ENCODE results near the gene PERM1.
A peak's percentile ranks its signal among the peaks of the same experiment; 100 is the strongest.

The PERM1 gene

DNA sequence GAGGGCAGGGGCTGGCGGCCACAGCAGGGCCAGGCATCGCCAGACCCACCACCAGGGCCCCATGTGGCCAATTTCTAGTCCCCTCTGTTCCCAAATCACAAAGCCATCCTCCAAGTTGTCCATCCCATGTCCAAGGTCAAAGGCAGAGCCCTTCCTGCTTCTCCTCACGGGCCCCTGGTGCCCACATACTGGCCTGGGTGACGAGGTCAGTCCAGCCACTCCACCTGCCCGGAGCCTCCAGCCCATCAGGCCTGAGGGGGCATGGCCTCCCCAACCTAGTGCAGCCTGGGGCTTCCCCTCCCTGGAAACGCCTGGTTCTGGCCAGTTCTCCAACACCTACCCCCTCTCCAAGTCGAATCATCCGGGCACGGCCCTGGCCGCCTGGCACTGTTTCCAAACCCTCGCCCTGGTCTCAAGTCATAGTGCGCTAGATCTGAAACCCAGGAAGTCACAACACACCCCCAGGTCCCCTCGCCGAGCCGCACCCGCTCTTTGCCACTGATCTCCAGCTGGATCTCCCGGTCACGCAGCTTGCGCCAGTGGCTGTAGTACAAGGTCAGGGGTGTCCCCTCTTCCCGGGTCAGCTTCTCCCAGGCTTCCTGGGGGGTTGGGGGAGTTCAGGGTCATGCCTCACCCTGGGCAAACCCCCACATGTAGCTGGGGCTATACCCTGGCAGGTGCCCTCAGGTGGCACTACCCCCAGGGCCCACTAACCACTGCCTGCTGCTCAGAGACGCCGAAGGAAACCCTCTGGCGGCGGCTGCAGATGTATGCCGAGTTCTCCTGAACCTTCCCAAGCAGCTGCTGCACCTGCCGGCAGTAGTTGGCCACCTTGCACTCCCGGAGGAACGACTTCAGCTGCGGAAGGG is 36.0 kb downstream of the PERM1 start:
- no peak for DNase-seq

DNA sequence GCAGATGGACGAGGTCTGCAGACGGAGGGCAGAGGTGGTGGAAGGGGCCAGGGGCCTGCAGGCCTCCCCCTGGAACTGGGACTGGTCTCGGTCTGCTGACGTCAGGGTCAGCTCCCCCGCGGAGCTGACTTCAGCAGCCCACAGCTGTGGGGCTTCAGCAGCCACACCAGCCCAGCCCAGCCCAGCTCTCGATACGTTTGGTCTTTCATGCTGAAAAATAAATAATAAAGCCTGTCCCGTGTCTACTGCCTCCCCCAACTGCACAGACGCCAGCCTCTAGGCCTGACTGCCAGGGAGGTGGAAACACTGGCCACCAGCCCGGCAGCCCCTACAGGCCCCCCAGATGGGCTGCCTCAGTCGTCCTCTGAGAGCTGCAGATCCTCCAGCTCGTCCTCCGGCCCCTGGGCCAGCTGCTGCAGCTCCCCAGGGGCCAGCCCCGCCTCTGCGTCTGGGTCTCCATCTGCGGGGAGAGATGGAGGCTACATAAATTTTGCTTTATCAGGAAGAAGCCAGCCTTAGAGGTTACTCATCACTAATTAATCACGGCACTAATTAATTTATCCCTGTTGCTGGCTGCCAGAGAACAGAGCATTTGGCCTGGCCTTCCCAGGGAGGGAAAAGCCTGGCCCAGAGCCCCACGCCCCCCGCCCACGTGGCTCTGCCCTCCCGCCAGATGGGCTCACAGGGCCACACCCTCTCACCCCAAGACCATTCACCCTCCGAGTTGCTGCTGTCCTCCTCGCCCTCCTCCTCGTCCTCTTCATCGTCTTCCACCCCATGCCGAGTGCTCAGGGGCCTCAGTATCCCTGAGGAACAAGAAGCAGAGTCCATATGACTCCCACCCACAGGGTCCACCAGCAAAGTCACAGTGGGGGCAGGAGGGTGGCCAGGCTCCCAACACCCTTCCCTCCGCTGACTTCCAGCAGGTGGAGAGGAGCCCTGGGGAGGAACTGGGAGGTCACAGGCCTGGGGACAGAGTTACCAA is 37.3 kb downstream of the PERM1 start:
- DNase-seq = peak; percentile 35 to 70

DNA sequence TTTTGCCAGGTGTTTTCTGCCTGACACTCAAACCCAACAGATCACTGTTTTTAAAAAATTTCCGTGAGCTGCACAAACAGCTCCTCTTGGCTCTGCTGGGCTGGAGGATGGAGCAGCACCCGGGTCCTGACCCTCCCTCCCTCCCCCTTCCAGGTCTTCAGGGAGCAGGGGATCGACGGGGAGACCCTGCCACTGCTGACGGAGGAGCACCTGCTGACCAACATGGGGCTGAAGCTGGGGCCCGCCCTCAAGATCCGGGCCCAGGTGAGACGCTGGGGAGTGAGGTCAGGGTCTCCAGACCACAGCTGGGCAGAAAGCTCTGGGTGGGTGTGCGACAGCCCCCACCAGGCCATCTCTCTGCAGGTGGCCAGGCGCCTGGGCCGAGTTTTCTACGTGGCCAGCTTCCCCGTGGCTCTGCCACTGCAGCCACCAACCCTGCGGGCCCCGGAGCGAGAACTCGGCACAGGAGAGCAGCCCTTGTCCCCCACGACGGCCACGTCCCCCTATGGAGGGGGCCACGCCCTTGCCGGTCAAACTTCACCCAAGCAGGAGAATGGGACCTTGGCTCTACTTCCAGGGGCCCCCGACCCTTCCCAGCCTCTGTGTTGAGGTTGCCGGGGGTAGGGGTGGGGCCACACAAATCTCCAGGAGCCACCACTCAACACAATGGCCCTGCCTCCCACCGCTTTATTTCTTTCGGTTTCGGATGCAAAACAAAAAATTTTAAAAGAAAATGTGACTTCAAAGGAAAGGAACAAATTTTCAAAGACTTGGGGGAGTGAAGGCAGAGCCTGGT is 38.1 kb downstream of the PERM1 start:
- no peak for DNase-seq

DNA sequence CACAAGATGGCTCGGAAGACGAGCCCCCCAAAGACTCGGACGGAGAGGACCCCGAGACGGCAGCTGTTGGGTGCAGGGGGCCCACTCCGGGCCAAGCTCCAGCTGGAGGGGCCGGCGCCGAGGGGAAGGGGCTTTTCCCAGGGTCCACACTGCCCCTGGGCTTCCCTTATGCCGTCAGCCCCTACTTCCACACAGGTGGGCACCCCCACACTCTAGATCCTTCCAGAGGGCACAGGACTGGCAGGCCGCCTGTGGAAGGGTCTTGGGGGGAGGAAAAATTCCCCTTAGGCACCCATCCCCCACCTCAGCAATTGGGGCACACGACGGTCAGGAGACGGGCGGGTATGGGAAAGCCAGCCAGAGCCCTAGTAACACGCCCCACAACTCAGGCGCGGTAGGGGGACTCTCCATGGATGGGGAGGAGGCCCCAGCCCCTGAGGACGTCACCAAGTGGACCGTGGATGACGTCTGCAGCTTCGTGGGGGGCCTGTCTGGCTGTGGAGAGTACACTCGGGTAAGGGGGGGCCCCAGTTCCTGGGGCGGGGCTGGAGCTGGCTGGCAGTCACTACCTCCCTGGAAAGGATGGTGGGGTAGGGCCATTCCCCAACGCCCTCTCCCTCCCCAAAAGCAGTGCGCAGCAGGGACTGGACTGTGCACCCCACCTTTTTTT is 38.9 kb downstream of the PERM1 start:
- DNase-seq = no peak

DNA sequence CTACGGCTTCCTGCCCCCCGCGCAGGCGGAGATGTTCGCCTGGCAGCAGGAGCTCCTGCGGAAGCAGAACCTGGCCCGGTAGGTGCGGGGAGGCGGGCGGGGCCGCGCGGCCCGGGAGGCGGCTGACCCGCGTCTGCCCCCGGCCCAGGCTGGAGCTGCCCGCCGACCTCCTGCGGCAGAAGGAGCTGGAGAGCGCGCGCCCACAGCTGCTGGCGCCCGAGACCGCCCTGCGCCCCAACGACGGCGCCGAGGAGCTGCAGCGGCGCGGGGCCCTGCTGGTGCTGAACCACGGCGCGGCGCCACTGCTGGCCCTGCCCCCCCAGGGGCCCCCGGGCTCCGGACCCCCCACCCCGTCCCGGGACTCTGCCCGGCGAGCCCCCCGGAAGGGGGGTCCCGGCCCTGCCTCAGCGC is 39.5 kb downstream of the PERM1 start:
- no peak for DNase-seq

DNA sequence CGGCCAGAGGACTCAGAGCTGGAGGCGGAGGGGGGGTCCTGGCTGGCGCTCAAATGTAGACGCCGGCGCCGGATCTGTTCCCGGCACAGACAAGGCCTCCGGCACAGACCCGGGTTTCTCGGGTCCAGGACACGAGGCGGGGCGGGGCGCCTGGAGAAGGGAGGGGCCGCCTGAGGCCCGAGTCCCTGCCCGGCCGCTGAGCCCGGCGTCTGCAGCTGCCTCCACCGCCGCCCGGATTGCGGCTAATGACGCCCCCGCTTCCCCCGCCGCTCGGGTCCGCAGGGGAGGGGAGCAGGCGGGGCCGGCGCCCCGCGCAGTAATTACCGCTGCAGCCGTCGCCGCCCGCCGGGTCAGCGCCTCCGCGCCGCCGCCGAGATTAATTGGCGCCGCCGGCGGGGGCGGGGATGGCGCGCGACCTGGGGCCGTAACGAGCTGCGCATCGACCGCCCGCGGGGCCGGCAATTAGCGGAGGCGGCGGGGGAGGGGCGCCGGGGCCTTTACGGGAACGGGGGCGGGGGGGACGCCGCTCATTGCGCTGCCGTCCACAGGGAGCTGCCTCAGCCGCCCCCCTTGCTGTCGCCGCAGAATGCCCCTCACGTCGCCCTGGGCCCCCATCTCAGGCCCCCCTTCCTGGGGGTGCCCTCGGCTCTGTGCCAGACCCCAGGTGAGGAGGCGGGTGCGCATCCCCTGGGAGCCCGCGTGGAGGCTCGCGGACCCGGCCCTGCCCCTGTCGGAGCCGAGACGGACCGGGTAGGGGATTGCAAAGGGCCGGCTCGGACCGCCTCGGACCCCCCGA is 40.1 kb downstream of the PERM1 start:
- peak in 1 of 2 experiments; percentile 53 for DNase-seq

DNA sequence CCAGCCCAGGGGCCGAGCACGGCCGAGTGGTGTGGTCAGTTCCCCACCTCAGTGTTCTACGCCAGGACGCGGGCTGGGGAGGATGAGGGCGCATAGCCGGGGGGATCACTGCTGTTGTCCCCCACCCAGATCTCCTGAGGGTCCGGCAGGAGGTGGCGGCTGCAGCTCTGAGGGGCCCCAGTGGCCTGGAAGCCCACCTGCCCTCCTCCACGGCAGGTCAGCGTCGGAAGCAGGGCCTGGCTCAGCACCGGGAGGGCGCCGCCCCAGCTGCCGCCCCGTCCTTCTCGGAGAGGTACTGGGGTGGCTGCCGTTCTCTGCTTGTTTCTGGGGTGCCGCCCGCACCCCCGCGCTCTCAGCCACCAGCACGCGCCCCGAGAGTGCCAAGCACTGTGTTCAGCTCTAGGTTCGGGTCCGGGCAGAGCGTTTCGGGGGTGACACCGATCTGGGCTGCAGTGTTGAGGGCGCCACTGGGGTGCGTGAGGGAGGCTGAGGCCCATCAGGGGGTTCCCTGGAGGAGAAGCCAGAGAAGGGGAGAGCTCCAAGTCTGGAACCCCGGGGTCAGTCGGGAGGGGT is 40.8 kb downstream of the PERM1 start:
- no peak for DNase-seq

DNA sequence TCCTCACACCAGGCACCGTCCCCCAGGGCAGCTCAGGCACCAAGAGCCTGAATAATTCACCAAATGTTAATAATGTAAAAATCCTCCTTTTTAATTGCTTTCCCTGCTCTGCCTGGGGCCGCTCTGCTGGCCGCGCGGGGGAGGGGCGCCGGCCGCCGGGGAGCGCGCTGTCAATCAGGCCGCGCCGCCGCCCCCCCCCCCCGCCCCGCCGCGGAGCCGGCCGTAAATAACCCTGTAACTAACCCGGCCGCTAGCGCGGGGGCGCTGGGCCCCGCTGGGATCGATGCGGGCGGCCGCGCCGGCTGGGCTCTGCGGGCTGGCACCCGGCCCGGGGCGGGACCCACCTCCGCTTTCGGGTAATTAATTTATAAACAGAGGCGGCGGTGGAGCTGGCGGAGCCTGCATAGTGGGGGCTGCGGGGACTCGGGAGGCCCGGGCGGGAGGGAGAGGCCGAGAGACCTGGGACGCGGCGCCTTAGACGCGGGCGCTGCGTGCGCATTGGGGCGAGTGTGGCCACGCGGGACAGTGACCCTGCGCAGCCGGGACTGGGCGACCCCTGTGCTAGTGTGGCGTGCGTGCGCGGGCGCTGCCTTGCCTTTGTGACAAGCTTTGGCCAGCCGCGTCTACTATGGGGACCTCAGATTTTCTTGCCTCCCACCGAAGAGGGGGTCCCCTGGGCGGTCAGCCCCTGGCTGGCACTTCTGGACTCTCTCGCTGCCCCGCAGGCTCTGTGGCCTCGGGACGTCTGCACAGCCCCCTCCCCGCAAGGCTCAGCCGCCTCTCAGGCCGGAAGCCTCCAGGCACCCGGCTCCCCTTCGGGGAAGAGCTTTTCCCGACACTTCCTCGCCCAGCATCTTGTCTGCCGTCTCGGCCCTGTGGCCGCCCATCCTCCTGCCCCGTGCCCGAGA is 41.5 kb downstream of the PERM1 start:
- DNase-seq = peak in 1 of 2 experiments; percentile 42

DNA sequence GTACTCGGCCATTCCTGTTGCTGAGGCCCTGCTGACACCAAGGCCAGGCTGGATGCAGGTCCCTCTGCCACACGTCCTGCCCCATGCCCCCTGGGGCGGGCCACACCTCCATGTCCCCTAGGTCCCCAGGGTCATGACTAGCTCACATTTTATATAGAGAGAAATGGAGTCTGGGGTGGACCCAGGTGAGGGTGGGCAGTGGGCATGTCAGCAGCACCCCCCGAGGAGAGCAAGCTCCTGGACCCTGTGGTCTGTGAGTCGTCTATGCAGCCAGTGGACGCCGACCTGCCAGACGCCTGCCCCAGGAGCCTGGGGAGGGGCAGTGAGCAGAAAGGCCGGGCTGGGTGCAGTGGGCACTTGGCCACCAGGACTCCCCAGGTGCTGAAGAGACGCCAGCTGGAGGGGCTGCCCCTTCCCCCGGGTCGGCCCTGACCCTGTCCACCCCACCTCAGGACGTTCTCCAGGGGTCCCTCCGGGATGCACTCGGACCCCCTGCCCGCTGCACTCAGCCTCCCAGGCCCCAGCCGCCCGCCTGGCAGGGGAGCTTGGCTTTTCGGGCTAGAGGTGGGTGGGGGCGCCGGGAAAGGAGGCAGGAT is 42.3 kb downstream of the PERM1 start:
- DNase-seq = no peak

DNA sequence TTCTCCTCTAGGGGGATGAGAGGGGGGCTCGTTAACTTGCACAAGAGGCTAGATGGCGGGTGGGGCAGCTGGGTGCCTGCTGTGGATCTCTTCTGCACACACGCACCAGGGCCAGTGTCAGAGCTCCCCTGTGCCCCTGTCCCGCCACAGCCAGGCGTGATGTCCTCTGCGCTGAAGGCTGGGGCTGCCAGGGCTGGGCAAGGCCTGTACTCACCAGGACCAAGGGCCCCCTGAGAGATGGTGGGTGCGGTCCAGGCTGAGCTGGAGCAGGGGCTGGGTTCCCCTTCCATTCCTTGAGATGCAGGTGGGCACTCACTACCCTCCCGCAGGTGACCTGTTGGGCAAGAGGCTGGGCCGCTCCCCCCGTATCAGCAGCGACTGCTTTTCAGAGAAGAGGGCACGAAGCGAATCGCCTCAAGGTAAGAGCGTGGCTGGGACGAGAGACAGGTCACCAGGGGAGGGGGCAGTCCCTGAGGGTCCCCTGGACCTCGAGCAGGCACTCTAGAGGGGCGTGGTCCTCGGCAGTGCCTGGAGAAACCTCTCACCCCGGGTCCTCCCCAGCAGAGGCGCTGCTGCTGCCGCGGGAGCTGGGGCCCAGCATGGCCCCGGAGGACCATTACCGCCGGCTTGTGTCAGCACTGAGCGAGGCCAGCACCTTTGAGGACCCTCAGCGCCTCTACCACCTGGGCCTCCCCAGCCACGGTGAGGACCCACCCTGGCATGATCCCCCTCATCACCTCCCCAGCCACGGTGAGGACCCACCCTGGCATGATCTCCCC is 43.0 kb downstream of the PERM1 start:
- DNase-seq = no peak

DNA sequence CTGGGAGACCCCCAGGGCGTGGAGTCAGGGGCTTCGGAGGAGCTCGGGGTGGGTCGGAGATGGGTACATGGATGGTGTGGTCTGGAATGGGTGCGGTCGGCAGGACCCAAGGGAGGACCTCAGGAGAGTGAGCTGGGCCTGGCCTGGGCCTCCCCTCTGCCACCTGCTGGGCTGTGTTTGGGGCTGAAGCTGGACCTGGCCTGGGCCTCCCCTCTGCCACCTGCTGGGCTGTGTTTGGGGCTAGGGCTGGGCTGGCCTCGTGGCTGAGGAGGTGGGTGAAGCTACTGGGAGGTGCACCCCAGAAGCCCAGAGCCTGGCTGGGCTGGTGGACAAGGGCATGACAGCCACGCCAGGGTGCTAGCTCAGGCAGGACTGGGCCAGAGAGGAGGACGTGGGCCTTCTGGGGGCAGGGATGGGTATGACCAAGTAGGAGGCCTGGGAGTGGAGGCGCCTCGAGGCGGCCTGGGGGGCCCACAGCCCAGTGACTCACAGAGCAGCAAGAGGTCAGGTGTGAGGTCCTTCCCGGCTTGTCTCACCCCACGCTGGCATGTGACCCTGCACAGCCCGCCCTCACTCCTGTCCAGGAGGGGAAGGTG is 43.7 kb downstream of the PERM1 start:
- no peak for DNase-seq

DNA sequence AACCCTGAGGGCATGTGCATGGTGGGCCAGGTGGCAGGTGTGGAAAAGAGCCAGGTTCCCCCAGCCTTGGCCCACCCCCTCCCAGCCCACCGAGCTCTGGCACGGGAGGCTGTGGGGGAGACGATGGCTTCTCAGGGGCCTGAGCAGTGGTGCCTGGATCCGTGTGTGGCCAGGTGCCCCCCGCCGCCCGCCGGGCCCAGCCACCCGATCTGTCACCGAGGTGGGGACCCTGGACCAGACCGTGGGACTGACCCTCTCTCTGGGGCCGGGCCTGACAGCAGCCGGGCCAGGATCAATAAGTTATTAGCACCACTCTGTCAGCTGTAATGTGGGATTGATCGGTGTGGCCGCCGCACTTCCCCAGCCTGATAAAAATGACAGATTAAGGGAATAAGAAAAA is 44.4 kb downstream of the PERM1 start:
- no peak for DNase-seq

DNA sequence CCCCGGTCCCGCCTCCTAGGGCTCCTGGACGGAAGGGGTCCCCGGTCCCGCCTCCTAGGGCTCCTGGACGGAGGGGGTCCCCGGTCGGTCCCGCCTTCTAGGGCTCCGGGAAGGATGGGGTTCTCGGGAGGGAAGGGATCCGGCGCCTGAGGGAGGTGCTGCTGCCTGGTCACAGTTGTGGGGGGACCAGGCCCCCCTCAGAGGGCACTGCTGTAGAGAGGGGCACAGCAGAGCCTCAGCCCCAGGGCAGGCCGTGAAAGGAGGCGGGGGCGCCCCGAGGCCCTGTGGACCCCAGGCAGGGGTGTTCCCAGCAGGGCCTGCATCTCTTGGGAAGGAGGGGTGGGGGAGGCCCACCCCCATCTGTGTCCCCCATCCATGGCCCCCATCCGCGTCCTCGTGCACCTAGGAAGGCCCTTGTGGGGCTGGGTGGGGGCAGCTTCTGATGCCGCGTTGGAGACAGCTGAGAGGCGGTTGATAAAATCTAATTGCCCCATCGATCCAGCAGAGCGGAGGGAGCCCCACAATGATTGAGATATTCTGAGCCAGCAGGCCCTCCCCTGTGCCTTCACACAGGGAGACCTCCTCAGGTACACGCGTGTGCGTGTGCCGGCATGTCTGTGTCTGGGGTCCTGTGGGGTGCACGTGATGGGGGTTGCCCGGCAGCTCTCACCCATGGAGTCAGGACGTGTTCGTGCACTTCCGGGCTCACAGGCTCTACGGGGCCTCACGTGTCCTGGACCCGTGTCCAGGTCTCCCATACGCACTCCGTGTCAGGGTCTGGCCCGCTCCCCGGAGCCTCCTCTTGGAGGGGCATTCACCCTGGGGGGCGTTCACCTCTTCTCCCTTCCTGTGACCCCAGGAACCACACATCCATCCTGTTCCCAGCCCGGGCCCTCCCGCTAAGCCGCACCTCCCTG is 45.3 kb downstream of the PERM1 start:
- no peak for DNase-seq

DNA sequence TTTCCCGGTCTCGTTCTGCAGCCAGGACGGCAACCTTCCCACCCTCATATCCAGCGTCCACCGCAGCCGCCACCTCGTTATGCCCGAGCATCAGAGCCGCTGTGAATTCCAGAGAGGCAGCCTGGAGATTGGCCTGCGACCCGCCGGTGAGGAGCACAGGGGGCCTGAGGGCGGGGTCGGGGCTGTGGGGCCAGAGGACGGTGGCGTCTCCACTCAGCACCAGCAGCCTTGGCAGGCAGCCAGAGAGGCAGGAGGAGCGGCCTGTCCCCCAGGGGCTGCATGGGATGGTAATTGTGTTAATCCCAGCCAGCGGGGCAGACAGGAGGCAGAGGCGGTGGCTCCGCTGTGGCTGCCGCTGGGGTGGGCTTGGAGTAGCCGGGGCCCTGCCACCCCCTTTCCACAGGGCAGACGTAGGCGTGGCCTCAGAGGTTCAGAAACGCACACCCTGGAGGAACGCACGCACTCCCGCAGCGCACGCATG is 46.1 kb downstream of the PERM1 start:
- DNase-seq = peak; percentile 91 to 94

DNA sequence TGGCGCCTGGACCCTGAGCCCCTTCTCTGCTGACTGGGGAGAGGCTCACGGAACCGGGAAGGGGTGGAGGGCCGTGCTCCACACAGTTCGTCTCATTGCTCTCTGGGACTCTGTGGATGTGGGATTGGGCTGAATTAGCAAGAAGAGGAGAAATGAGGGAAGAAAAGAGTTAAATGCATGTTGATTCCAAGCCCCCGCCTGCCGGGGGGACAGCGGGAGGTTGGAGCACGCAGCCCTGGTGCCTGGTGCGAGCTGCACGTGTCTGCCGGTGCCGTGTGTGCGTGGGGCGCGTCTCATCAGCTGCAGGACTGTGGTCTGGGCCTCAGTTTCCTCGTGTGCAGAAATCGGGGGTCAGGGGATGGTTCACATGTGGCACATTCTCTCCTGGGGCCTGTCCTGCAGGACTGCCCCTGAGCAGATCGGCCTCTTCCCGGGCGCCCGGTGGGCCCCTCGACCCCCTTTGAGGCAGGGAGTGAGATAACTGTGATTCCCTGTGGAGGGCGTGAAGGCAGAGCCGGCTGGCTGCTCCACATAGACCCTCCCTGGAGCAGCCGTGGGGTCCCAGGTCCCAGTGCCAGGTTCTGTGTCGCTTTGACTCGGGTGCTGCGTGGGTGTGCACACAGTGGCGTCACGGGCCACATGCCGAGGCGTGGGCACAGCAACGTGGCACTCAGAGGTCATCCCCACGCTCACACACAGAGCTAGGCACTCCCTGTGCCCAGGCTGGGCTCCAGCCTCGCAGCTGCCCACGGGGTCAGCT is 46.7 kb downstream of the PERM1 start:
- DNase-seq = no peak

DNA sequence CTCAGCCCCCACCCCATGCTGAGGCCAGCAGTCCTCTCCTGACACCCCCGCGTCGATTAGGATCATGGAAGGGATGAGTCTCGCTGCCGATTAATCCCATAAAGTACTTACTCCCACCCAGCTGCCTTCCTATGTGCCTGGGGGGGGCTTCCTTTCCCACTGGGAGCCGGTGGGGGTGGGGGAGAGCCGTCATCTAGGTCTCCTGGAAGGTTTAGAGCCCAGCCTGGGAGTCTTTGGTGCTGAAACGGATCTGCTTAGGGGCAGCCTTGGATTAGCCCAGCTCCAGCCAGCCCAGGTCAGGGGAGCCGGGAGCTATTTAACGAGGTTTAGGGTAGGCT is 48.3 kb downstream of the PERM1 start:
- DNase-seq = peak; percentile 72 to 76
